Chondrocyte (in vitro differentiated cells): Measurements from ENCODE around the gene THUMPD2. TPM values are rescaled to one million over a fixed set of nuclear protein-coding genes. Genes with fewer than 3 reads are reported as not detected.

Experiments
- DNase-seq: peaks from one replicate; pipeline ENCODE4 v3.0.0; 2021; ENCODE audit warnings: mixed read lengths, low spot score
- H3K27ac Mint-ChIP-seq: one replicate; pipeline ENCODE4 v1.8.0; 2021; ENCODE audit warnings: mild to moderate bottlenecking, moderate library complexity, mixed read lengths; ENCODE audit not compliant: unreplicated experiment
- H3K27me3 Mint-ChIP-seq: 2 replicates; pipeline ENCODE4 v1.8.0; 2021; ENCODE audit warnings: low read depth, mixed read lengths
- H3K36me3 Mint-ChIP-seq: 2 replicates; pipeline ENCODE4 v1.8.0; 2021; ENCODE audit warnings: low read depth, mixed read lengths
- H3K4me1 Mint-ChIP-seq: 2 replicates; pipeline ENCODE4 v1.8.0; 2021; ENCODE audit warnings: low read depth, mild to moderate bottlenecking, mixed read lengths
- H3K4me3 Mint-ChIP-seq: one replicate; pipeline ENCODE4 v1.8.0; 2021; ENCODE audit warnings: mild to moderate bottlenecking, moderate library complexity, mixed read lengths; ENCODE audit not compliant: unreplicated experiment
- H3K9me3 Mint-ChIP-seq: 2 replicates; pipeline ENCODE4 v1.8.0; 2021; ENCODE audit warnings: low read depth, mixed read lengths
- total RNA-seq: library from RNA; stranded (reverse); gene quantifications from 3 replicates; pipeline ENCODE4 v1.2.1, GENCODE V29; 2021
- TF ChIP-seq, protein P1 (sequence below): fragments of 200-600 bp; sonication (generic); IDR thresholded peaks from 2 replicates; pipeline ENCODE4 v1.5.0; 2021; ENCODE audit warnings: antibody characterized with exemption, mild to moderate bottlenecking, moderate library complexity

The THUMPD2 gene
- total RNA-seq, 1 donor from 2014 or later, result 8.2 TPM

DNA sequence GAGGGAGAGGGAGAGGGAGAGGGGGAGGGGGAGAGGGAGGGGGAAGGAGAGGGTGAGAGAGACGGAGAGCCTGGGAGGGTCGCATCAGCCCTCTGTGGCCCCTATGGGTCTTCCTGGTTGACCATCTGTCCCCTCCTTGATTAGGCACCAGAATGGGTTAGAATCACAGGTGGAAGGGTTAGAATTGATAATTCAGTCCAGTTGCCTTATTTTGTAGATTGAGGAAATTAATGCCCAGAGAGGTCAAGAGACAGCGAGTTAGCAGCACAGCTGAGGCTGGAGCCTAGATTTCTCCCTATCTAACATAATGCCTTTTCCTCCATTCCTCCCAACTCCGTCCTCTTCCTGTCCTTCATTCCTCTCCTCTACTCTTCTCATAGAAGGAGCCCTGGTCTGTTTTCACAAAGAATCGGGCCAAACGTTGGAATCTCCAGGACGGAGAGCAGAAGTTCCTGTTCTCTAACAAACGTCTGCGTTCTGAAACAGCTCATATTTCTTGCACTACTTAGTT, 338 bp upstream of the THUMPD2 start:
- Mint-ChIP-seq H3K27me3 (no peaks in the 10 kb centered on the region), H3K27ac (peak overlapping the region; percentile 54), H3K4me1 (peaks cover 55% of the 10 kb centered on the region), H3K9me3 (peaks cover 3% of the 10 kb centered on the region), H3K4me3 (peak overlapping the region; percentile 85), H3K36me3 (peaks cover 2% of the 10 kb centered on the region)
- no peak for DNase-seq
- TF ChIP-seq, protein P1, sequence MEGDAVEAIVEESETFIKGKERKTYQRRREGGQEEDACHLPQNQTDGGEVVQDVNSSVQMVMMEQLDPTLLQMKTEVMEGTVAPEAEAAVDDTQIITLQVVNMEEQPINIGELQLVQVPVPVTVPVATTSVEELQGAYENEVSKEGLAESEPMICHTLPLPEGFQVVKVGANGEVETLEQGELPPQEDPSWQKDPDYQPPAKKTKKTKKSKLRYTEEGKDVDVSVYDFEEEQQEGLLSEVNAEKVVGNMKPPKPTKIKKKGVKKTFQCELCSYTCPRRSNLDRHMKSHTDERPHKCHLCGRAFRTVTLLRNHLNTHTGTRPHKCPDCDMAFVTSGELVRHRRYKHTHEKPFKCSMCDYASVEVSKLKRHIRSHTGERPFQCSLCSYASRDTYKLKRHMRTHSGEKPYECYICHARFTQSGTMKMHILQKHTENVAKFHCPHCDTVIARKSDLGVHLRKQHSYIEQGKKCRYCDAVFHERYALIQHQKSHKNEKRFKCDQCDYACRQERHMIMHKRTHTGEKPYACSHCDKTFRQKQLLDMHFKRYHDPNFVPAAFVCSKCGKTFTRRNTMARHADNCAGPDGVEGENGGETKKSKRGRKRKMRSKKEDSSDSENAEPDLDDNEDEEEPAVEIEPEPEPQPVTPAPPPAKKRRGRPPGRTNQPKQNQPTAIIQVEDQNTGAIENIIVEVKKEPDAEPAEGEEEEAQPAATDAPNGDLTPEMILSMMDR, result no peak

DNA sequence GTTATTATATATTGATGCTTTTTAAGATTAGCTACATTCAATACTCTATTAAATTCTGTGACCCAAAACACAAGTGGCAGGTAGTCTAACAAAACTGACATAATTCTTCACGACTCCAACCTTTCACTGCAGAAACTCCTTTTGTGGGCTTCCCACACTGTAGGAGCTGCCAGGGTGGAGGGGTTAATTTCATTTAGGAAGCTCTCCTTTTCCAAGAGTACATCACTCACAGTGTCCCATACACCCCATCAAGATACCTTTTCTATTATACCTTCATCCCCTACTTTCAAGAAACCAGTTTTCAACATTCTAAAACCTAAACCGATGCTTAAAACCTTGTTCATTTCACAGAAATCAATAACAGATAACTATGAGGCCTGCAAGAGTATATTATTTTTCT, 825 bp downstream of the THUMPD2 start:
- H3K27me3 Mint-ChIP-seq, result no peaks in the 10 kb centered on the region
- TF ChIP-seq, protein P1, result no peak
- H3K4me1 Mint-ChIP-seq, result peaks cover 50% of the 10 kb centered on the region
- peak overlapping the region; percentile 85 for H3K4me3 Mint-ChIP-seq
- peaks cover 2% of the 10 kb centered on the region for H3K36me3 Mint-ChIP-seq
- H3K27ac Mint-ChIP-seq, result peak overlapping the region; percentile 88
- DNase-seq, result no peak
- peaks cover 3% of the 10 kb centered on the region for H3K9me3 Mint-ChIP-seq

DNA sequence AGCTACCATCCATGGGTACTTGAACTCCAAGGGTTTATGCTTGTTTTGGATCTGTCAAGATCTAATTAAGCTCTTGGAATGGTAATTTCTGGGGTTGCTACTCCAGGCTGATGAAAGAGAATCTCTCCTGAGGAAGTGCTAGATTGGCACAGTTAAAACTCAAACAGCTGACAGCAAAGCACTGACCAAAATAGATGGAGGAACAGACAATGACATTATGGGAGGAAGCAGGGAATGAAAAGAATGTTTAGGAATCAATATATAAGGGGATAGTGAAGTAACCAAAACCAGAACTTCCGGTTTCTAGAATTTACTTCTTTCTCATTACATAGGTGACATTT, 6.3 kb downstream of the THUMPD2 start:
- Mint-ChIP-seq H3K27me3 (no peaks in the 10 kb centered on the region), H3K9me3 (peaks cover 3% of the 10 kb centered on the region), H3K27ac (peak overlapping the region; percentile 33), H3K36me3 (peaks cover 7% of the 10 kb centered on the region), H3K4me3 (no peak overlapping the region), H3K4me1 (peaks cover 38% of the 10 kb centered on the region)
- no peak for DNase-seq
- TF ChIP-seq, protein P1, result no peak

DNA sequence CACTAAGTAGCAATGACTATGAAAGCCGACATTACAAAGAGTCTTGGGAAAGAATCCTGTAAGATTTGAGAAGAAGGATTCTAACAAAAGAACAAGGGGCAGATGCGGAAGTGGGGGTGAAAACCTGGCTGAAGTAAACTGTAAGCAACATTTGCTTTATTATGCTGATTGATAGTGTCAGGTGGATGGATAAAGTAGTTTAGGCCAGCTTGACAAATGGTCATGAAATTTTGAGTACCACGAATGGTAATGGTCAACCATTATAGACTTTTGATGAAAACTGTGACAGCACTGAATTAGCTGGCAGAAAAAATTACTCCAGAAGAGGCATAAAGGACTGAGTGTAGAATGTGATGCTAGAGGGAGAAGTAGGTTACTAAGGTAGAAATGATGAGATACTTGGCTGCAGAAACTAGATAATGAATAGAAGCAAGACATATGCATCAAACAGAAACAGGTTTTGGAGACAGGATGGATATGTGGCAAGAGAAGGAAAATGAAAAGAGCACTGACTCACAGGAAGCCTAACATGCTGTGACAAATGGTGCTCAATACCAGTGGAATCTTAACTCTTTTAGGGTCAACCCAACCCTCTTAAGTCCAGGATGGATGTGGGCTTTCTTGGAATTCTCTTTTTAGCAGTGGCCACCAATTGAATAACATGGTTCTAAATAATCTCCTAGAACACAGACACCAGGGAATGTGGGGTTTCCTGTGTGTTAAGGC, 6.8 kb downstream of the THUMPD2 start:
- peaks cover 7% of the 10 kb centered on the region for H3K36me3 Mint-ChIP-seq
- DNase-seq, result no peak
- H3K9me3 Mint-ChIP-seq, result peaks cover 3% of the 10 kb centered on the region
- H3K27me3 Mint-ChIP-seq, result no peaks in the 10 kb centered on the region
- H3K27ac Mint-ChIP-seq, result no peak overlapping the region
- H3K4me3 Mint-ChIP-seq, result no peak overlapping the region
- TF ChIP-seq, protein P1, result no peak
- H3K4me1 Mint-ChIP-seq, result peaks cover 32% of the 10 kb centered on the region

DNA sequence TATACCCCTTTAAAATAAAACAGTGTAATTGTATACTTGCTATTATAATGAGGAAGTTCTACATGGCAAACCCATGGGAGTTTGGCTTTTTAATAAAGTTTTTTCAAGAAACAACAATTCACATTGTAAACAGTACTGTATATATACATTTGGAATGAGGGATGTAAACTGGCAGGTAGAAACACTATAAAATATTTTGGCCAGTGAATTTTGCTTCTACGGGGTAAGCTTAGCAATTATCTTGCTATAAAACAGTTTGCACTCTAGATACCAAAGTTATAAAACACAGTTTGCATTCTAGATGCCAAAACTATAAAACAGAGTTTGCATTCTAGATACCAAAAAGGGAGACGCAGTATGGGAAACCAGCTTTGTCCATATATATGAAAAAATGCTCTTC, 16.6 kb downstream of the THUMPD2 start:
- Mint-ChIP-seq H3K9me3 (no peaks in the 10 kb centered on the region), H3K4me1 (peaks cover 10% of the 10 kb centered on the region), H3K27me3 (no peaks in the 10 kb centered on the region), H3K4me3 (no peak overlapping the region), H3K27ac (no peak overlapping the region), H3K36me3 (peaks cover 39% of the 10 kb centered on the region)
- TF ChIP-seq, protein P1, result no peak
- DNase-seq, result no peak
